Measurements from ENCODE around the gene PCDHGA9. TPM values are rescaled to one million over a fixed set of nuclear protein-coding genes. Genes with fewer than 3 reads are reported as not detected.

Gene PCDHGA9
- total and polyA plus RNA-seq, 2 donors (not counting 3 experiments of a cell fraction or from before 2014, with no cell fraction given): 1.1 to 3.9 TPM

- ChIA-PET POLR2A (no interaction called here), CTCF (interaction anchor here (0.9 to 3.0 kb wide), 12 partner anchors 8 to 207 kb away, joined by 3 to 25 read pairs (median 6); partner anchors contain the start of genes PCDHGA11, PCDHGA12, PCDHGA2 and PCDHGA3)
- FAIRE-seq: no peak
- Histone ChIP-seq H2AFZ (ENCODE audit: low read depth, low read length) (no peak overlapping the region), H4K20me1 (replicated peaks; ENCODE audit: control insufficient read depth, extremely low read depth, insufficient read depth, low read length) (no peaks in the 10 kb centered on the region), H3K9ac (replicated peaks; ENCODE audit: extremely low read depth, insufficient read depth, low read length) (no peak overlapping the region), H3K9me3 (replicated peaks; ENCODE audit: control insufficient read depth, insufficient read depth, low read length) (no peaks in the 10 kb centered on the region), H3K27me3 (ENCODE audit: control insufficient read depth in 2 of 2, insufficient read depth in 2 of 2, low read length in 2 of 2) (peaks cover 28 to 58% of the 10 kb centered on the region in 2 experiments), H3K79me2 (ENCODE audit: control insufficient read depth, insufficient read depth, low read length) (no peaks in the 10 kb centered on the region), H3K36me3 (ENCODE audit: control insufficient read depth in 2 of 2, extremely low read depth in 1 of 2, insufficient read depth in 2 of 2, low read length in 2 of 2) (no peaks in the 10 kb centered on the region), H3K27ac (ENCODE audit: insufficient read depth, low read depth, low read length) (no peak overlapping the region), H3K4me3 (replicated peaks in 1 of 3; ENCODE audit: insufficient read depth in 1 of 3, low read depth in 1 of 3, low read length in 3 of 3) (no peak overlapping the region), H3K4me1 (ENCODE audit: control insufficient read depth, extremely low read depth, insufficient read depth, low read length) (no peaks in the 10 kb centered on the region), H3K4me2 (ENCODE audit: insufficient read depth, low read length) (no peak overlapping the region), H3K9me1 (replicated peaks; ENCODE audit: control insufficient read depth, extremely low read depth, insufficient read depth, low read length) (no peaks in the 10 kb centered on the region)
- DNase-seq (ENCODE audit: low read depth, low spot score): no peak
- no TSS peak for BruUV-seq (replicated peaks)
- dilution Hi-C loops (cut with MboI; ENCODE audit: extremely low pct_ligation_motif_present, low sequenced_read_pairs): no loop called here
- TF ChIP-seq CTCF (IDR thresholded peaks at IDR 0.05; ENCODE audit: extremely low read depth in 1 of 2, insufficient read depth in 1 of 2, low read depth in 1 of 2, low read length in 2 of 2) (no peak), GATA2 (IDR thresholded peaks at IDR 0.05; ENCODE audit: insufficient read depth, insufficient read length, low read depth, low read length) (no peak), POLR2AphosphoS5 (IDR thresholded peaks at IDR 0.05; ENCODE audit: insufficient read depth, low read depth, low read length) (no peak), JUN (IDR thresholded peaks at IDR 0.05; ENCODE audit: borderline replicate concordance, insufficient read depth, insufficient read length, low read depth) (no peak), MAX (IDR thresholded peaks at IDR 0.05; ENCODE audit: insufficient read depth, insufficient read length) (no peak), EZH2 (IDR thresholded peaks at IDR 0.05; ENCODE audit: borderline replicate concordance, low read depth, low read length, severe bottlenecking) (no peak), MYC (IDR thresholded peaks at IDR 0.05; ENCODE audit: low read depth, low read length) (no peak), FOS (IDR thresholded peaks at IDR 0.05; ENCODE audit: borderline replicate concordance, insufficient read depth, low read length) (no peak)
- intact Hi-C loops (cut with micrococcal nuclease): no loop called here
These were observed 46.4 kb upstream of the PCDHGA9 start for GRCh38 chr5:141356133-141356532.

All from endothelial cell of umbilical vein (primary cell).